Vagina (tissue), 2 donors: ENCODE results near the gene OSBPL1A.

Experiments
- CTCF ChIP-seq, 3 experiments: fragments of 450-650 bp in 2 of 3; fragments of 200-600 bp in 1 of 3; sonication (generic) in 1 of 3; IDR thresholded peaks; one replicate each; pipeline ENCODE4 v1.5.1; 2017 to 2019; ENCODE audit warnings: antibody characterized with exemption in 3 of 3, mild to moderate bottlenecking in 2 of 3, moderate library complexity in 2 of 3
- POLR2A ChIP-seq, 2 donors: fragments of 450-650 bp; IDR thresholded peaks; one replicate each; pipeline ENCODE4 v1.6.1; 2017; ENCODE audit warnings: antibody characterized with exemption in 2 of 2, mild to moderate bottlenecking in 2 of 2, moderate library complexity in 2 of 2

GRCh38 chr18:24397694-24398368 is at the start of gene OSBPL1A:
- TF ChIP-seq CTCF (IDR thresholded peaks at IDR 0.05) (no peak), POLR2A (IDR thresholded peaks at IDR 0.05) (peak in 1 of 2 donors; percentile 40)
